GM12878 (cell line): ENCODE measurements around the gene NR2C2AP. TPM values are rescaled to one million over a fixed set of nuclear protein-coding genes. Genes with fewer than 3 reads are reported as not detected.

Experiments
- ATAC-seq: fragments of 200-7000 bp; cut with Tn5 transposase; 3 replicates; pipeline ENCODE4 v1.9.1; 2020; ENCODE audit warnings: mild to moderate bottlenecking, moderate library complexity
- BruUV-seq: library from RNA; stranded (reverse); fragments of 400-500 nt; replicated peaks from 2 replicates; lab custom pipeline; 2021; lab: Mats Ljungman, UMichigan
- CTCF ChIA-PET: fragments of 300-600 bp; sonication (Branson Sonifier 250); formaldehyde crosslinking; extraction: SDS; loops from one replicate; lab custom pipeline; 2021; ENCODE audit warnings: inconsistent platforms; lab: Yijun Ruan, JAX
- POLR2A ChIA-PET: fragments of 350-600 bp; formaldehyde crosslinking; extraction: SDS; loops from one replicate; lab custom pipeline; 2021; ENCODE audit warnings: inconsistent platforms; lab: Charles Lee
- RAD21 ChIA-PET: fragments of 300-600 bp; sonication (Branson Sonifier 250); formaldehyde crosslinking; loops from one replicate; lab custom pipeline; 2023; ENCODE audit warnings: antibody characterized with exemption; ENCODE audit not compliant: unreplicated experiment; lab: Charles Lee
- SMC1A ChIA-PET: fragments of 300-600 bp; sonication (Branson Sonifier 250); formaldehyde crosslinking; loops from one replicate; lab custom pipeline; 2023; ENCODE audit not compliant: unreplicated experiment, uncharacterized antibody; lab: Charles Lee
- DNase-seq: peaks from one replicate; pipeline ENCODE4 v3.0.0-alpha.2; 2011; ENCODE audit warnings: low read depth, low spot score
- FAIRE-seq: peaks from 3 replicates; lab custom pipeline; 2011; peaks lifted over from hg19 to GRCh38; lab: Jason Lieb, UNC
- H2AFZ ChIP-seq: 2 replicates; pipeline ENCODE4 v1.6.0; 2011; ENCODE audit warnings: low read depth, low read length, control low read depth; ENCODE audit not compliant: control insufficient read depth
- H3K27ac ChIP-seq: 2 replicates; pipeline ENCODE4 v1.5.1; 2011; ENCODE audit warnings: control low read depth; ENCODE audit not compliant: control insufficient read depth, insufficient read depth
- H3K27me3 ChIP-seq, 2 experiments: replicated peaks in 1 of 2; 2 replicates each; pipeline versions ENCODE4 v1.6.0 to v1.6.1; 2011; ENCODE audit warnings: low read length in 1 of 2; ENCODE audit not compliant: control insufficient read depth in 2 of 2, insufficient read depth in 2 of 2
- H3K36me3 ChIP-seq, 2 experiments: 2 replicates each; pipeline ENCODE4 v1.5.1; 2011; ENCODE audit warnings: low read length in 1 of 2; ENCODE audit not compliant: control insufficient read depth in 2 of 2, insufficient read depth in 2 of 2
- H3K4me1 ChIP-seq: 2 replicates; pipeline ENCODE4 v1.6.1; 2011; ENCODE audit warnings: mild to moderate bottlenecking, low read length, moderate library complexity, mixed read lengths; ENCODE audit not compliant: control insufficient read depth, insufficient read depth
- H3K4me2 ChIP-seq: 2 replicates; pipeline ENCODE4 v1.6.0; 2011; ENCODE audit warnings: control low read depth; ENCODE audit not compliant: control insufficient read depth, insufficient read depth
- H3K4me3 ChIP-seq: fragments of 200-600 bp; sonication (generic); 2 replicates; pipeline ENCODE4 v1.5.1; 2016
- H3K79me2 ChIP-seq: 2 replicates; pipeline ENCODE4 v1.6.0; 2011; ENCODE audit warnings: low read length; ENCODE audit not compliant: control insufficient read depth, insufficient read depth
- H3K9ac ChIP-seq: 2 replicates; pipeline ENCODE4 v1.8.0; 2011; ENCODE audit warnings: low read length, control low read depth, mixed read lengths; ENCODE audit not compliant: control insufficient read depth, insufficient read depth
- H3K9me3 ChIP-seq: replicated peaks from 3 replicates; pipeline ENCODE4 v1.5.1; 2011; ENCODE audit warnings: mild to moderate bottlenecking, low read length; ENCODE audit not compliant: control insufficient read depth, insufficient read depth
- H4K20me1 ChIP-seq: 2 replicates; pipeline ENCODE4 v1.6.0; 2011; ENCODE audit not compliant: control insufficient read depth, insufficient read depth
- CBX5 ChIP-seq: sonication (generic); IDR thresholded peaks from 2 replicates; pipeline ENCODE4 v1.6.1; 2016; ENCODE audit warnings: low read depth, moderate library complexity, mild to moderate bottlenecking, inconsistent platforms
- CREB1 ChIP-seq: IDR thresholded peaks from 2 replicates; pipeline ENCODE4 v1.6.1; 2012; ENCODE audit warnings: low read depth, mild to moderate bottlenecking, inconsistent platforms
- CREM ChIP-seq: IDR thresholded peaks from 2 replicates; pipeline ENCODE4 v1.6.1; 2014; ENCODE audit warnings: antibody characterized with exemption, low read depth
- DPF2 ChIP-seq: fragments of 450-650 bp; IDR thresholded peaks from 2 replicates; pipeline ENCODE4 v1.6.1; 2017; ENCODE audit warnings: mild to moderate bottlenecking
- EGR1 ChIP-seq, 2 experiments: IDR thresholded peaks; 1 replicate in 1 of 2; 2 replicates in 1 of 2; pipeline ENCODE4 v1.6.1; 2011 to 2012; ENCODE audit warnings: low read depth in 2 of 2, low read length in 2 of 2, borderline replicate concordance in 1 of 2, mild to moderate bottlenecking in 1 of 2, moderate library complexity in 1 of 2
- FOXM1 ChIP-seq: IDR thresholded peaks from 2 replicates; pipeline ENCODE4 v1.6.1; 2012; ENCODE audit warnings: low read depth, mild to moderate bottlenecking, inconsistent platforms, low read length, moderate library complexity
- JUNB ChIP-seq: IDR thresholded peaks from 2 replicates; pipeline ENCODE4 v1.6.1; 2016; ENCODE audit warnings: antibody characterized with exemption, mild to moderate bottlenecking
- KAT2A ChIP-seq: conservative IDR thresholded peaks from 2 replicates; pipeline ENCODE4 v1.6.1; 2011; ENCODE audit warnings: low read depth, low read length; ENCODE audit not compliant: control insufficient read depth
- NR2C2 ChIP-seq: IDR thresholded peaks from 2 replicates; pipeline ENCODE4 v1.6.1; 2011; ENCODE audit warnings: borderline replicate concordance, low read depth; ENCODE audit not compliant: control insufficient read depth, insufficient read length
- PAX5 ChIP-seq: IDR thresholded peaks from 2 replicates; pipeline ENCODE4 v1.6.1; 2011; ENCODE audit warnings: low read depth, low read length, borderline replicate concordance
- POLR2A ChIP-seq: IDR thresholded peaks from 2 replicates; pipeline ENCODE4 v1.6.1; 2011; ENCODE audit warnings: low read depth, mild to moderate bottlenecking, low read length
- RUNX3 ChIP-seq: IDR thresholded peaks from 2 replicates; pipeline ENCODE4 v1.6.1; 2012; ENCODE audit warnings: low read length, inconsistent platforms
- SMARCA5 ChIP-seq: fragments of 450-650 bp; IDR thresholded peaks from 2 replicates; pipeline ENCODE4 v1.6.1; 2017; ENCODE audit warnings: mild to moderate bottlenecking
- SP1 ChIP-seq: IDR thresholded peaks from one replicate; pipeline ENCODE4 v1.6.1; 2011; ENCODE audit warnings: low read depth, low read length
- SREBF2 ChIP-seq: IDR thresholded peaks from 2 replicates; pipeline ENCODE4 v1.6.1; 2012; ENCODE audit warnings: mild to moderate bottlenecking, low read length
- TARDBP ChIP-seq: IDR thresholded peaks from 2 replicates; pipeline ENCODE4 v1.6.1; 2016; ENCODE audit warnings: borderline replicate concordance
- TCF12 ChIP-seq: IDR thresholded peaks from 2 replicates; pipeline ENCODE4 v1.6.1; 2011; ENCODE audit warnings: low read depth, mild to moderate bottlenecking, low read length
- TCF3 ChIP-seq: IDR thresholded peaks from 2 replicates; pipeline ENCODE4 v1.6.1; 2012; ENCODE audit warnings: low read depth, mild to moderate bottlenecking, low read length, borderline replicate concordance; ENCODE audit not compliant: insufficient read depth
- YY1 ChIP-seq: IDR thresholded peaks from 2 replicates; pipeline ENCODE4 v1.6.1; 2011; ENCODE audit warnings: low read depth, mild to moderate bottlenecking, low read length
- ZZZ3 ChIP-seq: IDR thresholded peaks from 2 replicates; pipeline ENCODE4 v1.6.1; 2011; ENCODE audit warnings: low read depth; ENCODE audit not compliant: control insufficient read depth, insufficient read length
- WGBS: methylation state at CpG from one replicate; pipeline ENCODE4 v1.1.6; 2016; ENCODE audit warnings: low lambda C conversion rate; ENCODE audit not compliant: insufficient replicate concordance, insufficient coverage; ENCODE audit errors: missing lambda C conversion rate; 5-methylcytosine and 5-hydroxymethylcytosine counted together
- in situ Hi-C: fragments of 300-500 bp; cut with MboI; formaldehyde crosslinking; loops from 9 replicates; pipeline ENCODE4 v1.14.3; 2018; ENCODE audit warnings: mixed read lengths
- intact Hi-C: fragments of 100-400 bp; cut with micrococcal nuclease; formaldehyde crosslinking; loops from one replicate; pipeline ENCODE4 v1.14.2; 2022; ENCODE audit not compliant: unreplicated experiment
- polyA plus RNA-seq, 11 experiments: library from polyadenylated mRNA; depleted of rRNA in 4 of 11; unstranded in 6 of 11; stranded (reverse) in 5 of 11; fragments of >200 nt; fragmentation: Nextera tagmentation in 4 of 11; fragmentation: Illumina TruSeq in 1 of 11; extraction: Ambion mirVana in 4 of 11; extraction: Trizol in 1 of 11; gene quantifications; 1 replicate in 1 of 11; 2 replicates in 10 of 11; pipeline versions ENCODE4 v1.2.1 to v1.2.3, GENCODE V29; 2011 to 2016; ENCODE audit warnings: inconsistent platforms in 2 of 11, missing spikeins in 2 of 11, low read depth in 1 of 11
- total RNA-seq, 4 experiments: library from RNA; depleted of rRNA in 3 of 4; stranded (reverse); fragments of >200 nt in 3 of 4; fragmentation: Illumina TruSeq in 1 of 4; extraction: Trizol in 1 of 4; gene quantifications; 2 replicates each; pipeline versions ENCODE4 v1.2.1 to v1.2.3, GENCODE V29; 2013 to 2021

NR2C2AP gene
- total and polyA plus RNA-seq, 10 of the 15 experiments (the other 5 are each of a cell fraction or from before 2014, with no cell fraction given) = 21.5 to 44.8 (median 28.1) TPM

GRCh38 chr19:19171821-19172532, 31.2 kb downstream of the NR2C2AP start:
- DNase-seq (no peak), ATAC-seq (peak; percentile 23), FAIRE-seq (no peak)
- H3K4me1 ChIP-seq = peaks cover 26% of the 10 kb centered on the region
- no peaks in the 10 kb centered on the region for H3K9me3 ChIP-seq
- H3K27ac ChIP-seq = peak overlapping the region; percentile 57
- in situ Hi-C loops = no loop called here
- BruUV-seq = no TSS peak
- H3K4me2 ChIP-seq = peak overlapping the region; percentile 24; the same call in 1 of the 2 replicates
- no peak overlapping the region; the same call in 1 of the 2 replicates for H2AFZ ChIP-seq
- 32% methylated on average over 8 of the region's 8 CpGs for WGBS
- no peak overlapping the region for H3K4me3 ChIP-seq
- no peaks in the 10 kb centered on the region for H3K27me3 ChIP-seq
- intact Hi-C loops = no loop called here
- H3K36me3 ChIP-seq = no peaks in the 10 kb centered on the region
- no peak overlapping the region for H3K9ac ChIP-seq
- ChIA-PET CTCF (interaction anchor here (0.7 to 6.6 kb wide), 4 partner anchors 14 to 31 kb away, joined by 3 to 86 read pairs (median 4); no protein-coding TSS in a partner anchor), POLR2A (interaction anchor here (0.9 kb wide), 1 partner anchor 20 kb away, joined by 3 read pairs; no protein-coding TSS in a partner anchor), RAD21 (interaction anchor here (14.0 kb wide), 1 partner anchor 18 kb away, joined by 394 read pairs; no protein-coding TSS in a partner anchor), SMC1A (interaction anchor here (1.1 to 6.5 kb wide), 6 partner anchors 12 to 31 kb away, joined by 3 to 114 read pairs (median 4); no protein-coding TSS in a partner anchor)
- peaks cover 7% of the 10 kb centered on the region for H3K79me2 ChIP-seq
- TF ChIP-seq SMARCA5 (peak; percentile 54; the same call in 1 of the 2 replicates), TCF3 (0 out of 2 replicates have a peak, but pooled peaks have one; percentile 43), TCF12 (peak; percentile 93), JUNB (no peak), TARDBP (no peak), FOXM1 (no peak), DPF2 (0 out of 2 replicates have a peak, but pooled peaks have one; percentile 35), ZZZ3 (no peak), EGR1 (IDR thresholded peaks at IDR 0.05; ENCODE audit: borderline replicate concordance in 1 of 2, low read depth in 2 of 2, low read length in 2 of 2) (peak in 1 of 2 experiments; percentile 68; a peak in 1 of 3 replicates), SREBF2 (no peak), CREM (peak; percentile 42; the same call in 1 of the 2 replicates), RUNX3 (0 out of 2 replicates have a peak, but pooled peaks have one; percentile 16), POLR2A (0 out of 2 replicates have a peak, but pooled peaks have one; percentile 36), NR2C2 (no peak), KAT2A (no peak), YY1 (0 out of 2 replicates have a peak, but pooled peaks have one; percentile 12), PAX5 (0 out of 2 replicates have a peak, but pooled peaks have one; percentile 39), CBX5 (no peak), CREB1 (0 out of 2 replicates have a peak, but pooled peaks have one; percentile 43), SP1 (peak; percentile 56)
- no peaks in the 10 kb centered on the region for H4K20me1 ChIP-seq
